ENCODE results near the gene LAMTOR3. TPM values are rescaled to one million over a fixed set of nuclear protein-coding genes. Genes with fewer than 3 reads are reported as not detected.
"Not testable (repeated sequence)": the region's sequence is repeated elsewhere in the genome, so short reads cannot be mapped to it uniquely, and the experiment has no call there.

Gene LAMTOR3
- total RNA-seq, 4 donors from 2014 or later = 26.8 to 30.3 (median 28.2) TPM

DNA sequence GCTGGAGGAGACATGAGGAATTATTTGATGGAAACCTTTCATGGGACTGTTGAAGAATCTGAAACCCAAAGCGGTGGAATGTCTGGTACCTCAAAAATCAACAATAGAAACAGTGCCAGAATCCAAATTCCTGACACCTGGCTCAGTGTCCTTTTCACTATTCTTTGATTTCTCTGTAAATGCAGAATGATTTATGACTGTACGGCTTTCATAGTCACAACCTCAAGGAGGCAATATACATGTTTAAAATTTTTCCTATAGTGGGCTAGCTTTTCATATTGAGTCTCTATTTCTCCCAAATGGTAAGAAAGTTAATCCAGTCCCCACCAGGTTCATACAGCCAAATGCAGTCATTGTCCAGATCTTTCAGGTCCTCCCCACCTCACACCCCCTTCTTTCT is 58.3 kb downstream of the LAMTOR3 start:
- DNase-seq (ENCODE audit: low spot score in 2 of 2) = no peak
- H3K27ac ChIP-seq = no peak overlapping the region
- no peak overlapping the region for H3K4me3 ChIP-seq
- 84 to 87% methylated on average over 2 of the region's 2 CpGs for WGBS, 2 donors
- no peaks in the 10 kb centered on the region for H3K4me1 ChIP-seq
- TF ChIP-seq, protein P1, sequence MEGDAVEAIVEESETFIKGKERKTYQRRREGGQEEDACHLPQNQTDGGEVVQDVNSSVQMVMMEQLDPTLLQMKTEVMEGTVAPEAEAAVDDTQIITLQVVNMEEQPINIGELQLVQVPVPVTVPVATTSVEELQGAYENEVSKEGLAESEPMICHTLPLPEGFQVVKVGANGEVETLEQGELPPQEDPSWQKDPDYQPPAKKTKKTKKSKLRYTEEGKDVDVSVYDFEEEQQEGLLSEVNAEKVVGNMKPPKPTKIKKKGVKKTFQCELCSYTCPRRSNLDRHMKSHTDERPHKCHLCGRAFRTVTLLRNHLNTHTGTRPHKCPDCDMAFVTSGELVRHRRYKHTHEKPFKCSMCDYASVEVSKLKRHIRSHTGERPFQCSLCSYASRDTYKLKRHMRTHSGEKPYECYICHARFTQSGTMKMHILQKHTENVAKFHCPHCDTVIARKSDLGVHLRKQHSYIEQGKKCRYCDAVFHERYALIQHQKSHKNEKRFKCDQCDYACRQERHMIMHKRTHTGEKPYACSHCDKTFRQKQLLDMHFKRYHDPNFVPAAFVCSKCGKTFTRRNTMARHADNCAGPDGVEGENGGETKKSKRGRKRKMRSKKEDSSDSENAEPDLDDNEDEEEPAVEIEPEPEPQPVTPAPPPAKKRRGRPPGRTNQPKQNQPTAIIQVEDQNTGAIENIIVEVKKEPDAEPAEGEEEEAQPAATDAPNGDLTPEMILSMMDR (IDR thresholded peaks at IDR 0.05) = no peak
- no peak for TF ChIP-seq POLR2A (IDR thresholded peaks at IDR 0.05)
- TF ChIP-seq EP300 (IDR thresholded peaks at IDR 0.05) = no peak
- H3K27me3 ChIP-seq = no peaks in the 10 kb centered on the region
- H3K36me3 ChIP-seq = no peaks in the 10 kb centered on the region
- no peaks in the 10 kb centered on the region for H3K9me3 ChIP-seq

DNA sequence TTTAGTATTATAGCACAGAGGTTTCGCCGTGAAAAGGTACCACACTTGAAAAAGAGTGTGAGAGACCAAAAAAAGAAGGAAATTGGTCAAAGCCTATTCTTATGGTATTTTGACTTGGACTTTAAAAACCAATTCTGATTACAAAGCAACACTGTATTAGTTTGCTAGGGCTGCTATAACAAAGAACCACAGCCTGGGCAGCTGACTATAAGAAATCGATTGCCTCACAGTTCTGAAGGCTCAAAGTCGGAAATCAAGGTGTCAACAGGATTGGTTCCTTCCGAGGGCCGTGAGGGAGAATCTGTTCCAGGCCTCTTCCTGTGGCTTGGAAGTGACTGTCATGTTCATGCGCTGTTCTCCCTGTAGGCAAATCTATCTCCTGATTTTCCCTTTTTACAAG is 59.7 kb downstream of the LAMTOR3 start:
- Histone ChIP-seq H3K4me1 (no peaks in the 10 kb centered on the region), H3K27me3 (no peaks in the 10 kb centered on the region), H3K9me3 (no peaks in the 10 kb centered on the region), H3K36me3 (no peaks in the 10 kb centered on the region), H3K27ac (no peak overlapping the region), H3K4me3 (no peak overlapping the region)
- no peak for DNase-seq (ENCODE audit: low spot score in 2 of 2)
- 93 to 95% methylated on average over 7 of the region's 7 CpGs for WGBS, 2 donors
- TF ChIP-seq POLR2A (IDR thresholded peaks at IDR 0.05) (no peak), EP300 (IDR thresholded peaks at IDR 0.05) (no peak)
- TF ChIP-seq, protein P1 (IDR thresholded peaks at IDR 0.05) = no peak

DNA sequence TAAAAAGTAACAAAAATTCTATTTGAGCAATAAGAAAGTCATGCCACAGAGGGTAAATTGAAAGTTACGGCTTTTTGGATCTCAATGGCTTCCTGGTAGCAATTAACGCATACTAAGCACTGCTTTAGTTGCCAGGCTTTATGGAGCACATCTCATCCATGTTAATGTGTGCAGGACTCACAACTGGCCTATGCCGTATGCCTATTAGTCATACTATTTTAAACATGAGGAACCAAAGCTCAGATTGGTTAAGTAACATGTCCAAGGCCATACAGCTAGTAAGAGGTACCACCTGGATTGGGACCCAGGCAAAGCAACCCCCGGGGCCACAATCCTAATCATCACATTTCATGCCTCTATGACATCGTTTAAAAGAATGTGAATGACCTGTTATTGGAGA is 60.5 kb downstream of the LAMTOR3 start:
- no peaks in the 10 kb centered on the region for H3K36me3 ChIP-seq
- H3K4me1 ChIP-seq = no peaks in the 10 kb centered on the region
- no peaks in the 10 kb centered on the region for H3K9me3 ChIP-seq
- H3K27ac ChIP-seq = no peak overlapping the region
- no peak for TF ChIP-seq POLR2A (IDR thresholded peaks at IDR 0.05)
- TF ChIP-seq EP300 (IDR thresholded peaks at IDR 0.05) = no peak
- H3K27me3 ChIP-seq = no peaks in the 10 kb centered on the region
- DNase-seq (ENCODE audit: low spot score in 2 of 2) = no peak
- no peak overlapping the region for H3K4me3 ChIP-seq
- WGBS, 2 donors = 84 to 92% methylated on average over 5 of the region's 5 CpGs

DNA sequence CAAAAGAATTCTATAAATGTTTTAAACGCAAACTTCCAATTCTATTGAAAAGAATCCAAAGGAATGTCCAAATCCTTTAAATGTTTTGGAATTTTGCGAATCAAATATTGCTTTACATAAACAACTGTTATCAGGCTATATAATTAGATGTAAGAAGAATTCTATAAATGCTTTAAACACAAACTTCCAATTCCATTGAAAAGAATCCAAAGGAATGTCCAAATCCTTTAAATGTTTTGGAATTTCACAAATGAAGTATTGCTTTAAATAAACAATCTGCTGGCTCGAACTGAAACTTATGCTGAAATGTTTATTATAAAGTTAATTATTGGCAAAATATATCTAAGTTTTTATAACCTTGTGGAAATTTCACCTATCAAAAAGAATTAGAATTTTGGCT is 61.5 kb downstream of the LAMTOR3 start:
- Histone ChIP-seq H3K4me1 (no peaks in the 10 kb centered on the region), H3K27ac (no peak overlapping the region), H3K36me3 (no peaks in the 10 kb centered on the region), H3K4me3 (no peak overlapping the region), H3K27me3 (no peaks in the 10 kb centered on the region), H3K9me3 (no peaks in the 10 kb centered on the region)
- TF ChIP-seq POLR2A (IDR thresholded peaks at IDR 0.05) (no peak), EP300 (IDR thresholded peaks at IDR 0.05) (no peak)
- TF ChIP-seq, protein P1 (IDR thresholded peaks at IDR 0.05) = no peak
- 46 to 49% methylated on average over 3 of the region's 3 CpGs for WGBS, 2 donors
- DNase-seq (ENCODE audit: low spot score in 2 of 2) = no peak

DNA sequence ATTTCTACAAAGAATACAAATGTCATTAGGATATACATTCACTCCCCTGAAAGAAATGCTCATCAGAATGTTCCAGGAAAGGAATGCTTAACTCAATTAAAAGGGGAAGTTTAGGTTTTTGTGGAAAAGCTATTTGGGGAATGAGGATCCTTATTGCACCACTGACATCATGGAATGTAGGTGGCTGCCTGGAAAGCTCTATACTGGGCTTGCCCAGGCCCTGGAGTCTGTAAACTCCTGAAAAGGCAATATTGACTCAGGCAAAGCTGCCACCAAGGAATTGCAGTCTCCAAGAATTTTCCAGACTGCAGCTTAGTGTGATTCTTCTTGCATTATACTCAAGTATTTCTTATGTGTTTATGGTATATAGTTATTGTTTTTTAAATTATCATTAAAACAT is 61.9 kb downstream of the LAMTOR3 start:
- no peaks in the 10 kb centered on the region for H3K4me1 ChIP-seq
- H3K27me3 ChIP-seq = no peaks in the 10 kb centered on the region
- no peaks in the 10 kb centered on the region for H3K9me3 ChIP-seq
- no peak overlapping the region for H3K4me3 ChIP-seq
- TF ChIP-seq, protein P1 (IDR thresholded peaks at IDR 0.05) = no peak
- TF ChIP-seq POLR2A (IDR thresholded peaks at IDR 0.05) = no peak
- no peak for TF ChIP-seq EP300 (IDR thresholded peaks at IDR 0.05)
- no peaks in the 10 kb centered on the region for H3K36me3 ChIP-seq
- H3K27ac ChIP-seq = no peak overlapping the region
- DNase-seq (ENCODE audit: low spot score in 2 of 2) = no peak

DNA sequence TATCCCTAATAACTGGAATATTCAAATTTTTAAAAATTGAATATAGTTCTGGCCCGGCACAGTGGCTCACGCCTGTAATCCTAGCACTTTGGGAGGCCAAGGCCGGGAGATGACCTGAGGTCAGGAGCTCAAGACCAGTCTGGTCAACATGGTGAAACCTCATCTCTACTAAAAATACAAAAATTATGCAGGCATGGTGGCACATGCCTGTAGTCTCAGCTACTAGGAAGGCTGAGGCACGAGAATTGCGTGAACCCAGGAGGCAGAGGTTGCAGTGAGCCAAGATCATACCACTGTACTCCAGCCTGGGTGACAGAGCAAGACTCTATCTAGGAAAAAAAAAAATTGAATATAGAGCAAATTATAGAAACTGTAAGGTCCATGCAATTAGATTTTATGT is 64.2 kb downstream of the LAMTOR3 start:
- not testable (repeated sequence) for H3K27ac ChIP-seq; DNase-seq (ENCODE audit: low spot score in 2 of 2); H3K36me3 ChIP-seq; H3K4me1 ChIP-seq; H3K4me3 ChIP-seq; H3K27me3 ChIP-seq; H3K9me3 ChIP-seq
- 89 to 90% methylated on average over 5 of the region's 5 CpGs for WGBS, 2 donors

All from tibial nerve (tissue), 4 donors.